ENCODE results near the gene TOR3A. TPM values are rescaled to one million over a fixed set of nuclear protein-coding genes. Genes with fewer than 3 reads are reported as not detected.

Gene TOR3A
- total RNA-seq, 1 experiment from 2014 or later, result 82.1 TPM

DNA sequence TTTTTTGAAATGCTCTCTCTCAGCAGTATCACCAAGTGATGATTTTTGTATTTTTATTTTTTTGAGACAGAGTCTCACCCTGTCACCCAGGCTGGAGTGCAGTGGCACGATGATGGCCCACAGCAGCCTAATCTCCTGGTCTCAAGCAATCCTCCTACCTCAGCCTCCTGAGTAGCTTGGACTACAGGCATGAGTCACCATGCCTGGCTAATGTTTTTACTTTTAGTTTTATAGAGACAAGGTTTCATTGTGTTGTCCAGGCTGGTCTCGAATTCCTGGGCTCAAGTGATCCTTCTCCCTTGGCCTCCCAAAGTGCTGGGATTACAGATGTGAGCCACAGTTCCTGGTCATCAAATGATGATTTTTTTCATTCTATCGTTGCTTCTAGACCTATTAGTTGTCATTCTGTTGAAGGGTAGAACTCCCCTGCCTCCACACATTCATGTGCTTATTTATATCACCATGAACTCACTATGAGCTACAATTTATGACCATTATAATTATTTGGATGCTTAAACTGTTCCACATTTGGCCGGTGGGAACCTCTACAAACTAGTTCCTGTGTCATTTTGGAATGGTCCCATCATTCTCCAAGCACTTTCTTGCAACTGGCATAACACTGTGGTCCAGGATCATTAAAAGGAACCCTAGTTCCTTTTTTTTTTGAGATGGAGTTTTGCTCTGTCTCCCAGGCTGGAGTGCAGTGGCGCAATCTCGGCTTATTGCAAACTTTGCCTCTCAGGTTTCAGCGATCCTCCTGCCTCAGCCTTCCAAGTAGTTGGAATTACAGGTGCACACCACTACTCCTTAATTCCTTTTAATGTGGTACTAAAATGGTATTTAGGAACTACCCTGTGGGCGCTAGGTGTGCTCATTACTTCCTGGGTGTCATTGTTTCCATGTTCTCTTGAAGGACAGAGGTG lies 20.2 kb upstream of the TOR3A start:
- peak; percentile 33 for DNase-seq (ENCODE audit: extremely low read depth, low read depth)

DNA sequence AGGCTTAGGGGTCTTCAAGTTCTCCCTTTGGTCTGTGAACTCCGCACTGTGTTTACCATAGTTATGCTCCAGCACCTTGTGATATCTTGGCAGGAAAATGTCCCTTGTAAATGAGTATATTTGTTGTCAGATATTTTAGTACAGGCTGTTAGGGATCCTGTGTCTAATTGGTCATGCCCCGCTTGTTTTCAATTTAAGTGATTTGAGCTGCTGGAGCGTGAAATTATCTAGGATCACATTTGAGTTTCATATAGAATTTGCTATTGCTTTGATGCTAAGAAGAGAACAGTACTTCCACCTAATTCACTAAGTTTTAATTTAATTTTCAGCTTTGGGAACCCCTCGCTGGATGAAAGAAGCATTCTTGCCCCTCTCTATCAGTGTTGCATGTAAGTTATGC lies 15.4 kb upstream of the TOR3A start:
- DNase-seq (ENCODE audit: extremely low read depth, low read depth), result no peak

DNA sequence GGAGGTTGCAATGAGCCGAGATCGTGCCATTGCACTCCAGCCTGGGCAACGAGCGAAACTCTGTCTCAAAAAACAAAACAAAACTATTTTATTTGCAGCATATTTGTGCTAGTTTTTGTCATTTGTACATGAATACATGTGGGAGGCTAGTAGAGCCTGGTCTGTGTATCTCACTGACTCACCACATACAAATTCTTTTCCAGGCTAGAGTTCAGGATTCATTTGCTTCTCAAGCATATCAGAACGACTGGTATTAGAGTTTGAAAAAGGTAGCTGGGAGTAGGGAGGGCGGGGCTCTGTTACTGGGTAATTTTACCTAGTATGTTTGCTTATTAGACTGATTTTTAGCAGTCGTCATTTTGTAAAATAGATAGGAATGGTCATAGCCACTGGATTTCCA lies 4.5 kb upstream of the TOR3A start:
- no peak for DNase-seq (ENCODE audit: extremely low read depth, low read depth)

DNA sequence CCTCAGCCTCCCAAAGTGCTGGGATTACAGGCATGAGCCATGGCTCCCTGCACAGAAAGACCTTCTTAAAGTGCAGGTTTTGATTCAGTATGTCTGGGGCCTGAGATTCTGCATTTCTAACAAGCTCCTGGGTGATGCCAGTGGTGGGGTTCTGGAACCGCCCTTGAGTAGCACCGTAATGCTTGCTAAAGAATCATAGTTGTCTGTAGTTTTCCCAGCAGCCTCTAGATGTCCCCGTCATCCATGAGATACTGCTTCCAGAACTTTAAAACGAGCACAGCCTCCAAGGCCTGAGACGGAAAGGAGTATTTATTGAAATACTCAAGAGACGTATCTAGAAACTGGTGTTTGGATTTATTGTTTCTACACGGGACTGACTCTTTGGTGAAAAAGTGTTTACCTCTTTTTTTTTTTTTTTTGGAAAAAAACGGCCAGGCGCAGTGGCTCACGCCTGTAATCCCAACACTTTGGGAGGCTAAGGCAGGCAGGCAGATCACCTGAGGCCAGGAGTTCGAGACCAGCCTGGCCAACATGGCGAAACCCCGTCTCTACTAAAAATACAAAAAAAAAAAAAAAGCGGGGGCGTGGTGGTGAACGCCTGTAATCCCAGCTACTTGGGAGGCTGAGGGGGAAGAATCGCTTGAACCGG lies 2.6 kb upstream of the TOR3A start:
- peak; percentile 86 for DNase-seq (ENCODE audit: extremely low read depth, low read depth)

DNA sequence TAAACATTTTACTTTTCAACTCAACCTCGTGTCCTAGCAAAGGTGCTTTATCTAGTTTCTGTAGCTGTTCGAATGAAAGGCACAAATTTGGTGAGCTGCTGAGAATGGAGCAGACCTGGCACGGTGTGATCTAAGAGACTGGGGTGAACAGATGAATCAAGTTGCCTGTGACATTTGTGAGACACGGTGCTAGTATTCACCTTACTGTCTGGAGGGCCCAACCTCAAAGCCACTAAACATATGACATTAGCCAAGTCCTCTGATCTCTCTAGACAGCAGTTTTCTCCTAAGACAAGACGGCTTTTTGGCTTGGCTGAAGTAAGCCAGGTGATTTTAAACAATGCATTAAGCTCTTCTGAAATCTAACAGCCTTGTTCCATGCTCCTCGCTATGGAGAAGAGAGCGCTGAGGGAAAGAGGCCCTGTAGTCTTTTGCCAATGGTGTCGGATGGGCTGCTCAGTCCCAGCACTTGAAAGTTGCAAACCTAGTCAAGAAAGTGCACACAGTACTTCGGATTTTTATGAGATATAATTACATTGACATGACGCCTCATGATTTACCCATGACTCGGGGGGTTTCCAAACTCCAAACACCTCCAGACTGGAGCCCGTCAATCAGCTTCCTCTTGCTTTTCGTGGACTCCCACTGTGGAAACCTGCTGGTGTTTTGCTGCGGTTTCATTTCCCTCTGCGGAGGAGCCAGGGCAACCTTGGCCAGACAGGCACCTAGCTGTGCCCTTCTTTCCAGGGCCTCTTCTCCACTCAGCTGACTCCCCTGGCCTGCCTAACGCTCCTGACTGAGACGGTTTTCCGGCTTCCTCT lies 794 bp upstream of the TOR3A start:
- no peak for DNase-seq (ENCODE audit: extremely low read depth, low read depth)

DNA sequence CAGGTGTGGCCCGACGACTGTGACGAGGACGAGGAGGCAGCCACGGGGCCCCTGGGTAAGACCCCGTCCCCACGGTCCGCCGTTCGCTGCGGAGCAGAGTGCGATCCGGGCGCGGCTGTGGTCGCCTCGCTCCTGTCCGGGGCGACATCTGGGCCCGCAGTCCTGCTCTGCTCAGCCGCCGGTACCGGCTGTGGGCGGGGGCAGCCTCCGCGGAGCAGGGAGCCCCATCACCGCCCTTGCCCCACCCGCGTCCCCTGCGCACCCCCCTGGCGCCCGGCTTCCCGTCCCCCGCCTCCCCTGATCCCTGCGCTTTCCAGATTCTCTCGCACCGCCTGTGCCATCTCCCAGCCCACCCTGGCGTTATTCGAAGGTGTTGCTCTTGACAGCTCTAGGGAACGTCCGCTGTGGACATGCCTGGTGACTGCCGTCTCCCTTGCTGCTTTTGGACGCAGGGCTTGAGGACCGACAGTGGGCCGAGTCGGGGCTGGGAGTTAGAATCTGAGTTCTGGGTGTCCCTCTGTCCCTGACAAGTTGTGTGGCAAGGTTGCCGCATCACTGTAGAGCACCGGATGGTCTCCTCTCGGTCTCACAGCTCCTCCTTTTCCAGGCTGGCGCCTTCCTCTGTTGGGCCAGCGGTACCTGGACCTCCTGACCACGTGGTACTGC lies 596 bp downstream of the TOR3A start:
- no peak for DNase-seq (ENCODE audit: extremely low read depth, low read depth)

DNA sequence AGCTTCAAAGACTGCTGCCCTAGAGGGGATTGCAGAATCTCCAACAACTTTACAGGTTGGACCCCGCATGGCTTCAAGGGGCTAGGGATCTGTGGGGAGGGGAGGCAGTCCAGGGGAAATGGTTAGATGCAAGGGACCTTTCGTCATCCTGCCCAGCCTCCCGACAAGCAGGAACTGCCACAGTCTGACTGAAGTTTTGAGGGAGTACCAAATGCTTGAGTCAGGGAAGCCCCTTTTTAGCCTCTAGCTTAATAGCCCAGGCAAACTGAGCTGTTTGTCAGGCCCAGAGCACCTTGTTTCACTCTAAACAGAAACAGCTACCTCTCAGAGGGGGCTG lies 1.1 kb downstream of the TOR3A start:
- DNase-seq (ENCODE audit: extremely low read depth, low read depth), result no peak

DNA sequence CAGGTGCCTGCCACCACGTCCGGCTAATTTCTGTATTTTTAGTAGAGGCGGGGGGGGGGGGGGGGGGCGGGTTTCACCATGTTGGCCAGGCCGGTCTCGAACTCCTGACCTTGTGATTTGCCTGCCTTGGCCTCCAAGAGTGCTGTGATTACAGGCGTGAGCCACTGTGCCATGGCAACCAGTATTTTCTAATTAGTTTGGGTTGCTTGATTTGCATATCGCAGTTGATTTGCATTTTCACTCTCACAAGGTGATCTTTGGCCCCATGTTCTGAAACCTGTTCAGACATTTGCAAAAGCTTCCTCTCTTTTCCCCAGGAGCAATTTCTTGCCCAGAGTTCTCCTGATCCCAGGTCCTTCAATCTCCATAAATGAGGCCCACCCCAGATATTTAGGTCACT lies 1.7 kb downstream of the TOR3A start:
- no peak for DNase-seq (ENCODE audit: extremely low read depth, low read depth)

DNA sequence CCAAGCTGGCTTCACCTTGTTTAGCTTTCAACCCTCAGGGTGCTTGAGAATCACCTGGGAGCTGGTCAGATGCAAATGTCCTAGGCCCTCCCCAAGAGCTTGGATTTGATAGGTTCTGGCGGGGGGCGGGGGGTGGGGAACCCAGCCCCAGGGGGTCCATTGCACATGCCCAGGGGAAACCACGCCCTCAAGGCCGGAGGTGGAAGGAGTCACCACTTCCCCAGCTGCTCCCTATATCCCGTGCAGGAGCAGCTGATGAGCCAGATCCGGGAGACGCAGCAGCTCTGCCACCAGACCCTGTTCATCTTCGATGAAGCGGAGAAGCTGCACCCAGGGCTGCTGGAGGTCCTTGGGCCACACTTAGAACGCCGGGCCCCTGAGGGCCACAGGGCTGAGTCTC lies 5.8 kb downstream of the TOR3A start:
- no peak for DNase-seq (ENCODE audit: extremely low read depth, low read depth)

DNA sequence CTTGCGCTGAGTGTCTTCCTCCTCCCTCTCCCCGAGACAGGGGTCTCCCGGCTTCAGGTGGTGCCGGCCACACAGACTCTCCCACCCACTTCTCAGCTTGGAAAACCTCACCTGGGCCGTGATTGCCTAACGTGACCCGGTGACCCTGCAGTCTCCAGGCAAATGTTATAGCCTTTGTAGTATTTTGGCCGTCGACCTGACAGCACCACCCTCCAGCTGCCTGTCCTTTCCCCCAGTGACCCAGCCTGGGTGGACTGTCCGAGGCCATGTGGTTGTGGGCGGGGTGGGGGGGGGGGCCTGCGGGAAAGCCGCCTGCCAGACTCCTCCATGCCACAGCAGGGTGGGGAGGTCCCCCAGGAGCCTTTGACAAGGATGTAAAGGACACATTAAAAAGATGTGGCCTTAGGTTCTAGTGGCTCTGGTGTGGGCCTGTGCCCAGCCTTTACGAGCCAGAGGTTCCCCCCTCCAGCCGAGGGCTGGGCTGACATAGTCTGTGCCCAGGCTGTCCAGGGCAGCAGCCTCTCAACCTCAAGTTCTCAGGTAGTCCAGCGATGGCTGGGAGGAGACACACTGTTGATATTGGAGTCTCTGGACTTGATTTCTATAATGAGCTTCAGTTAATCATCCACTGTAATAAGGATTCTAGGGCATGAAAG lies 8.1 kb downstream of the TOR3A start:
- no peak for DNase-seq (ENCODE audit: extremely low read depth, low read depth)

DNA sequence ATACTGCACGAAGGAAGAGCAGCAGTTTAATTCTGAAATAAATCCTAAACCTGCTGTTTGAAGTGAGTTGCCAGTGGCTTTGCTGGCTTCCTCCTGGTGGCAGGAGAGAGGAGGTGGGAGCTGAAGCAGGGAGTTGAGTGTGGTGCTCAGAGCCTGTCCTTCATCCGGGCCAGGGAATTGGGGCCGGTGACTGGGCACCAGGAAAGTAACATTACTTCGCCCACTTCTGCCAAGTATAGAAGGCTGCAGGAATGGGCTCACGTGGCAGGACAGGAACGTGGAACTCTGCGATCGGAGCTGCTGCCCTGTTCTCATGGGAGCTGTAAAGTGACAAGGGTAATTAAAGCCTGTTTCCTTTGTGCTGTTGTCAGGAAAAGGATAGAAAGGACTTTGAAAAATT lies 8.7 kb downstream of the TOR3A start:
- peak; percentile 33 for DNase-seq (ENCODE audit: extremely low read depth, low read depth)

DNA sequence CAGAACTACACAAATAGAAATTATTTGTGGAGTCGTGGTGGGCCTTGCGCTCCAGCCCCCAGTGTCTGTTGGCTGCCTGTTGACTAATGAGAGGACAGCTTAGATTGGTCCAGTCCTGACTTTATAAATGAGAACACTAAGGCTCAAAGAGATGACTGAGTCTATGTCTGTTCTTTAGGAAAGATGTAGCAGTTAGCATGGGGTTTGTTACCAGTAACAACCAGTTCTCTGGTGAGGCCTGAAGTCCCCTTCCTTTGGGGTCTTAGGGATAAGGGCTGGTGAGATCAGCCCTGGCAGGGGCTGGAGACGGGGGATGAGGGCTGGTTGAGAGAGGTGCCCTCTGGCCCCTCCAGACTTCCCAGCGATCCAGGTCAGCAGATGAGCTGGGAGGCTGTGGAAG lies 9.1 kb downstream of the TOR3A start:
- no peak for DNase-seq (ENCODE audit: extremely low read depth, low read depth)

DNA sequence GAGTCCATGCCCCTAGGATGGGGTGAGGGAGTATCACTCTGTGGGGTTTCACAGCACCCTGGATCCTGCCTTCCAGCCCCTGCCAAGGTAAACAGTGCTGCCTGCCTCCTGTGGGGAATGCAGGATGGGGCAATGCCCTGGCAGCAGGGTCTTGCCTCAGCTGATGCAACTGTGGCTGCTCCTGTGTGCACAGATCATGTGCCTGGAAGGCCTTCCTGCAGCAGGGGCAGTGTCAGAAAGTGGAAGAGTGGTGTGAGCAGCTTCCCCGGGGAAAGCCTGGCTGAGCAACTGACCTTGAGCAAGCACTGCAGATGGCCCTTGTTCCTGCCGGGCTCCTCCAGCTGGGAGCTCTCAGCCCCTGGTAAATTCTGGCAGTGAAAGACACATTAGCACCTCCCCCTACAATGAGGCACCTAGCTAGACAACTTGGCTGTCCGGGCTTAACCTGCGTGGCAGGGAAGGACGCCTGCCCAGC lies 9.9 kb downstream of the TOR3A start:
- DNase-seq (ENCODE audit: extremely low read depth, low read depth), result peak; percentile 92

DNA sequence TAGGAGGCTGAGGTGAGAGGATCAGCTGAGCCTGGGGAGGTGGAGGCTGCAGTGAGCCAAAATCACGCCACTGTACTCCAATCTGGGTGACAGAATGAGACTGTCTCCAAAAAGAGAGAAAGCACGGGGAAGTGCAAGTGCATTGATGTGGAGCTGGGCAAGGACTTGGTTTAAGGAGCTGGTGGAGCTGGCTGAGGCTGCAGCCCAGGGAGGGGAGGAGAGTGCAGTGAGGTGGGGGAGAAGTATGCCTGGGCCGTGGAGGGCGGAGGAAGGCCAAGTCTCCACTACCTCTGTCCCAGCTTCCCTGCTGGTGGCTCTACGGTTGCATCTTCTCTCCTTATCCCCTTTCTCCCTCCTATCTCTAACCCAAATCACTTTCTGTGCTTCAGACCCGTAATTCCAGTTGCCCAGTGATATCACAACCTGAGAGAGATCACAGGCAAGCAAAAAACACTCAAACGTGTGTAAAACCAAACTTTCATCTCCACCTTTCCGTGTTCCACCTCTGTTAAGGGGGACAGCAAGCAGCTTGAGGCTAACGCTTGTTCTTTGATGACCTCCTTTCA lies 11.1 kb downstream of the TOR3A start:
- no peak for DNase-seq (ENCODE audit: extremely low read depth, low read depth)

DNA sequence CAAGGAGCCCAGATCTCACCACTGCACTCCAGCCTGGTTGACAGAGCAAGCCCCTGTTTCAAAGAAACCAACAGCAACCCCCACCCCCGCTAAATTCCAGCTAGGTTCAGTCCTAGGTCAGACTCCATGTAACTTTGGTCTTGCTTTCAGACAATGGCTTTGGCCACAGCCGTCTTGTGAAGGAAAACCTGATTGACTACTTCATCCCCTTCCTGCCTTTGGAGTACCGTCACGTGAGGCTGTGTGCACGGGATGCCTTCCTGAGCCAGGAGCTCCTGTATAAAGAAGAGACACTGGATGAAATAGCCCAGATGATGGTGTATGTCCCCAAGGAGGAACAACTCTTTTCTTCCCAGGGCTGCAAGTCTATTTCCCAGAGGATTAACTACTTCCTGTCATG lies 12.9 kb downstream of the TOR3A start:
- no peak for DNase-seq (ENCODE audit: extremely low read depth, low read depth)

DNA sequence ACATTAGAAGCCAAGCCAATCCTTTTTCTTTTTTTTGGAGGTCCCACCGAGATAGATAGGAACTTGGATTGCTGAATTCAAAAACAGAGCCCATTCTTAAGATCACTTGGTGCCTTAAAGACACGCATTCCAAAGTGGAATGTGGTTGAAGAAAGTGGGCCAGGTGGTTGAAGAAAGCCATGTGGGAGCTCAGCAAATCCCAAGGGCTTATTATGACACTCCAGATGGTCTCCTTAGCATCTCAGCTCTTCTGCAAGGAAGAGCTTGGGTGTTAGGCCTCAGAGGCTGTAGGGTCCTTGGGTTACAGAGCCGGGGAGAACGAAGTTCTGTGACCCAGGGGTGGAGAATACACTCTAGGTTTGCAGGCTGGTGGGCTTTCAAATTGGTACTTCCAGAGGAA lies 13.5 kb downstream of the TOR3A start:
- no peak for DNase-seq (ENCODE audit: extremely low read depth, low read depth)

DNA sequence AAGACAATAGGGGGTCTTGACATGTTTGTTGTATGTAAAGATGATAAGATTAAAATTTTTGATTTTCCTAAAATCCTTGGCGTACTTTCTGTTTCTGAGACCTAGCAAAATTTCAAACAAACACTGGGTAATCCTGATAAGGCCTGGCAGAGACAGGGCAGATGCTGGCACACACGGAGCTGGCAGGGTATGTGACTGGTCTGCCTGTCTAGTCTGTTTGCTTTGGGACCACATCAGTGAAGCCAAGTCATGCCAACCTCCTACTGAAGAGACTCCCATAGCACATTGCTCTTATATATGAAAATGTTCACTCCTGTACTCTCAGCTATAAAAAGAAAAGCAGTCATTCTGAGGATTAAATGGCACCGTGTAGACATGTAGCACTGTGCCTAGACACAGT lies 14.1 kb downstream of the TOR3A start:
- no peak for DNase-seq (ENCODE audit: extremely low read depth, low read depth)

DNA sequence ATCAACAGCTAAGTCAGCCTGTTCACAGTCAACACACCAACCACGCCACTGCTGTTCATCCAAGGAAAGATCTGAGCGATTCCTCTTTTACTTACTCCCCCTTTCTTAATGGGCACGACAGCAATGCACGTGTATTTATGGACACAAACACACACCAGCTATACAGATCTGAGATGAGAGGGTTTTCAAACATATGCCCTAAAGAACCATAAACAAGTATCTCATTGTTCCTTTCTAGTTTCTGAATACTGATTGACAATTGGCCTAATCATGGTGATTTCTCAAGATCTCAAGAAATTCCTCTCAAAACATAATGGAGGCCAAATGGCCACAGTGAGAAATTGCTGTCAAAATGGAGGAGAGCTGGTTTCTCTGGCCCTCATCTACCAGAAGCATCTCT lies 18.0 kb downstream of the TOR3A start:
- DNase-seq (ENCODE audit: extremely low read depth, low read depth), result no peak

DNA sequence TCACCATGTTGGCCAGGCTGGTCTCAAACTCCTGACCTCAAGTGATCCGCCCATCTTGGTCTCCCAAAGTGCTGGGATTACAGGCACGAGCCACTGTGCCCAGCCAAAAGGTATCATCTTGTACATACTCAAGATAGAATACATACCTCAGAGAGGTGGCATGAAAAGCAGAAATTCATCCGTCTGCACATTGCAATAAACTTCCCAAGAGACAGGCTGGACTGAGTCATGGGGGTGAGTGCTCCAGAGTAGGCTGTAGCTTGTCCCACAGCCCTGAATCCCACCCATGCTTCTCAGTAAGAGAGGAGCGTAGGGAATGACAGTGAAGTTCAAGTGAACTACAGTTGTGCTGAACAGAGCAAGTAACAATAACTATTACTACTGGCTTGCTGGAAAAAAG lies 19.7 kb downstream of the TOR3A start:
- no peak for DNase-seq (ENCODE audit: extremely low read depth, low read depth)

DNA sequence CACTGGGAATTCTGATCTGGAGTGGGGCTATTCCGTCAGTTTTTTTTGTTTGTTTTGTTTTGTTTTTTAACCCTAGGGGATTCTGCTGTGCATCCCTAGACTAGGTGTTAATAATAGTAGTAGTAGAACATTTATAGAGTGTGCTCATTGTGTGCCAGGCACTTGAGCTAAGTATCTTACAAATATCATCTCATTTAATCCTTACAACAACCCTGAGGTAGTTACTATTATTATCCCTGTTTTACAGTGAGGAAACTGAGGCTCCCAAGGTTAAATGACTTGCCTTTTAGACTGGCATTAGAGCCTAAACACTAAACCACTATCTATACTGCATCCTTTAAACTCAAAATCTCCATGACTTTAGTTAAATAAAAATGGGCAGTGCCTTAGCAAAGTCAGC lies 22.1 kb downstream of the TOR3A start:
- DNase-seq (ENCODE audit: extremely low read depth, low read depth), result no peak

Measured in NCI-H460 (cell line).